Esophagus squamous epithelium (tissue), 4 donors: Measurements from ENCODE around the gene DGKD.

Source experiments
- CTCF ChIP-seq, 6 experiments: fragments of 450-650 bp in 4 of 6; fragments of 200-600 bp in 2 of 6; sonication (generic) in 2 of 6; IDR thresholded peaks; one replicate each; pipeline ENCODE4 v1.5.1; 2016 to 2019; ENCODE audit warnings: antibody characterized with exemption in 6 of 6, mild to moderate bottlenecking in 4 of 6, moderate library complexity in 4 of 6
- POLR2A ChIP-seq, 4 donors: fragments of 450-650 bp; IDR thresholded peaks; one replicate each; pipeline ENCODE4 v1.6.1; 2017; ENCODE audit warnings: antibody characterized with exemption in 4 of 4, mild to moderate bottlenecking in 4 of 4, moderate library complexity in 3 of 4

GRCh38 chr2:233474308-233475160 lies 120.2 kb downstream of the DGKD start:
- TF ChIP-seq CTCF (IDR thresholded peaks at IDR 0.05): no peak
- TF ChIP-seq POLR2A (IDR thresholded peaks at IDR 0.05): no peak
